BE2C (cell line): ENCODE results near the gene FAM240B.

Source experiments
- DNase-seq: peaks from one replicate; pipeline ENCODE4 v3.0.0-alpha.2; 2020
- H3K27me3 ChIP-seq: fragments of 250-450 bp; sonication (Bioruptor Pico); 2 replicates; pipeline ENCODE4 v1.5.1; 2020; ENCODE audit warnings: mild to moderate bottlenecking
- H3K36me3 ChIP-seq: fragments of 250-450 bp; sonication (Bioruptor Pico); 2 replicates; pipeline ENCODE4 v1.5.1; 2020; ENCODE audit warnings: mild to moderate bottlenecking
- H3K4me1 ChIP-seq: fragments of 250-450 bp; sonication (Bioruptor Pico); 2 replicates; pipeline ENCODE4 v1.5.1; 2020
- H3K4me3 ChIP-seq: 2 replicates; pipeline ENCODE4 v1.5.1; 2011; ENCODE audit warnings: low read depth, low read length
- H3K9me3 ChIP-seq: fragments of 250-450 bp; sonication (Bioruptor Pico); 2 replicates; pipeline ENCODE4 v1.5.1; 2020
- TF ChIP-seq, protein P1 (sequence below): IDR thresholded peaks from 2 replicates; pipeline ENCODE4 v1.5.1; 2012; ENCODE audit warnings: mild to moderate bottlenecking, low read depth, low read length

The FAM240B gene

DNA sequence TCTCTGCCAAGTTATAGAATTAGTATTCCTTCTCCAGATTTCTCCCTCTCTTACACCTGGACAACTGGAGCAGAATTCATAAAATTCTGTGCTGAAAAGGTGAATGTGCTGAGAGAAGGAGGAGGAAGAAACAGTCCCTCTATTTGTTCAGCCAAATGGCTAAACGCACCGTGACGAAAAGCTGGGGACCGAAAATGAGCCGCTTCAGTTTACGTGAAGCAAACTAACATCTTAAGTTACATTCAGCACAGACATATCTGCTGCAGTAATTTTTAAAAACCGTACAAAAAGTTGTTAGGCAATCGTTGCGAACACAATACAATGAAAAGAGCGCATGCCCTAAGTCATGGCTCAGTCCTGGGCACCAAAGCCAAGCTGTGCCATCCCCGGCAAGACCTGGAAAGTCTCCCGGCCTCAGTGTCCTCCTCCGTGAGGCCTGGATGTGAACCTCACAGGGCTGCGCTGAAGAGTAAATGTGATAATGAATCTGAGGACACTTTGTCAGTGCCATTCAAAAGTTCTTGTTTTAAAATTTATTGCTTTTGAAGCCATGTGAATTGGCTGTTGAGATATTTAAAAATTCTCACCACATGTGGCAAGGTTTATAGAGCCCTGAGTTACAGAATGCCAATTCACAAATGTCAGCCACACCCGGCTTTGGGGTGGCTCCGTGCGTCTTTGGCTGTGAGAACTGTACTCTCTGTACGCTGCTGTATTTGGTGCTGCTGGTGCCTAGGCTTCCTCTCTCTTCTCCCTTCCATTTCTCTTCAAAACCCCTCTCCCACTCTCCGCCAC is 46.3 kb downstream of the FAM240B start:
- H3K9me3 ChIP-seq = no peaks in the 10 kb centered on the region
- no peaks in the 10 kb centered on the region for H3K36me3 ChIP-seq
- DNase-seq = no peak
- TF ChIP-seq, protein P1, sequence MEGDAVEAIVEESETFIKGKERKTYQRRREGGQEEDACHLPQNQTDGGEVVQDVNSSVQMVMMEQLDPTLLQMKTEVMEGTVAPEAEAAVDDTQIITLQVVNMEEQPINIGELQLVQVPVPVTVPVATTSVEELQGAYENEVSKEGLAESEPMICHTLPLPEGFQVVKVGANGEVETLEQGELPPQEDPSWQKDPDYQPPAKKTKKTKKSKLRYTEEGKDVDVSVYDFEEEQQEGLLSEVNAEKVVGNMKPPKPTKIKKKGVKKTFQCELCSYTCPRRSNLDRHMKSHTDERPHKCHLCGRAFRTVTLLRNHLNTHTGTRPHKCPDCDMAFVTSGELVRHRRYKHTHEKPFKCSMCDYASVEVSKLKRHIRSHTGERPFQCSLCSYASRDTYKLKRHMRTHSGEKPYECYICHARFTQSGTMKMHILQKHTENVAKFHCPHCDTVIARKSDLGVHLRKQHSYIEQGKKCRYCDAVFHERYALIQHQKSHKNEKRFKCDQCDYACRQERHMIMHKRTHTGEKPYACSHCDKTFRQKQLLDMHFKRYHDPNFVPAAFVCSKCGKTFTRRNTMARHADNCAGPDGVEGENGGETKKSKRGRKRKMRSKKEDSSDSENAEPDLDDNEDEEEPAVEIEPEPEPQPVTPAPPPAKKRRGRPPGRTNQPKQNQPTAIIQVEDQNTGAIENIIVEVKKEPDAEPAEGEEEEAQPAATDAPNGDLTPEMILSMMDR = no peak
- no peaks in the 10 kb centered on the region for H3K4me1 ChIP-seq
- no peak overlapping the region for H3K4me3 ChIP-seq
- no peaks in the 10 kb centered on the region for H3K27me3 ChIP-seq

- TF ChIP-seq, protein P1 = no peak
- Histone ChIP-seq H3K9me3 (no peaks in the 10 kb centered on the region), H3K4me1 (no peaks in the 10 kb centered on the region), H3K4me3 (no peak overlapping the region), H3K27me3 (no peaks in the 10 kb centered on the region), H3K36me3 (no peaks in the 10 kb centered on the region)
- no peak for DNase-seq
Observed at GRCh38 chr9:38671748-38672147, 48.2 kb downstream of the FAM240B start.

GRCh38 chr9:38671372-38671731 is 48.6 kb downstream of the FAM240B start:
- TF ChIP-seq, protein P1 = no peak
- H3K4me3 ChIP-seq = no peak overlapping the region
- H3K4me1 ChIP-seq = no peaks in the 10 kb centered on the region
- H3K9me3 ChIP-seq = no peaks in the 10 kb centered on the region
- H3K36me3 ChIP-seq = no peaks in the 10 kb centered on the region
- DNase-seq = no peak
- H3K27me3 ChIP-seq = no peaks in the 10 kb centered on the region

DNA sequence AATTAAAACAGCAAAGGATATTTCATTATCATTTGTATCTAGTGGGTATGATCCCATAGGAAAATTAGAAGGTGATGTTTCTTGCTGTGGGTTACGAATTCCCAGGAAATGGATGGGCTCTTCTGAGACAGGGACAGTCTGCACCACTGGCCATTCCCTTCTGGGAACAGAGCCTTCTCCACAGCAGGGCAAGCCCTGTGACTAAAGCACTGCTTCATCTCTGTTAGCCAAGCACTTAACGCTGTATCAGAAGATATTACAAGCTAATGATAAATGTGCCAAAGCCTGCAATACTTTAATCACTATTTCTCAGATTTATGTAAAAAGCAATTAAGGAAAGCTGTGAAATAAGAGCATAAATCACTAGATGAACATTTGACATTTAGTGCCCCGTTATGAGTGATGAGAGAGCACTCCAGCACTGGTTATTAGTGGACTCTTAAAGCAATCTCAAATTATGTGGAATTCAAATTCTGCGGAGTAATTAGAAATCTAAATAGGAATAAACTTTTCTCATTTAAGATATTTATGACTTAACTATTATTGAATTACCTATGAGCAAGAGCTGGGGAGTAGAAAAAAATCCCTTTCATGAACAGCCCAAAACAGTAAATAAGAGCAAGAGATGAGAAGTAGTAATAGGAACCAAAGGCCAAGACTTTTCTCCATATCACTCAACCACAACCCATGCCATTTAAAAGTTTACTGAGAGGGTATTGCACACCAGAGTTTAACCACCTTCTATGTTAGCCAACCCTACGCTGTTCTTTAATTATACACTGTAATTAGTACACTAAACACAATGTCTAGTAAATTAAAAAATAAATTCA is 49.2 kb downstream of the FAM240B start:
- no peak for DNase-seq
- Histone ChIP-seq H3K4me1 (no peaks in the 10 kb centered on the region), H3K9me3 (no peaks in the 10 kb centered on the region), H3K36me3 (no peaks in the 10 kb centered on the region), H3K4me3 (no peak overlapping the region), H3K27me3 (no peaks in the 10 kb centered on the region)
- TF ChIP-seq, protein P1 = no peak

DNA sequence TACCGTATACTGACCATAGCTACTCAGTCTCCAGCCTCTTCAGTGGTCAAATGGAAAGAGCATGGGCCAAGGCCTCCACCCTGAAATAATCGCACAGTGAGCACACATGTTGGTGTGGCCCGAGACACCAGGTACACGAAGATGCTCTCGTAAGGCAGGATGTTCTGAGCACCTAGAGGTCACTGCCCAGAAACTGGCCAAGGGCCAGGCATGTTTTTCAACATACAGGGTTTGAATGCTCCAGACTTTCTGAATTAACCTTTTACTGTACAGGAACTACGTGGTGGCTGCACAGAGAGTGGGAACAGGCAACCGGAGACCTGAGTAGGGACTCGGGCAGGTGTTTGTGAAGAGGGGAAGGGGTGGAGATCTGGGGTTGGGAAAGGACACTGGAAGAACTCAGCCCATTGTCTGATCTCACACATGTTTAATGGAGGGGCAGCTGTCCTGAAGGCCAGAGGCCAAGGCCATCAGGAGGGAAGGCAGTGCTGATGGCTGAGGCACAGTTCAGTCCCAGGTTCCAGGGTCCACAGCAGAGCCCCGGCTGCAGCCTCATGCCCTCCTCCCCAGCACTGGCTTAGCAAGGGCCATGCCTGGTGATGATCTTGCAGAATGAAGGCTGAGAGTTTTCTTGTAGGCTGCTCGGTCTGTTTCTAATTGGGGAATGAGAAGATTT is 51.0 kb downstream of the FAM240B start:
- H3K36me3 ChIP-seq = no peaks in the 10 kb centered on the region
- no peaks in the 10 kb centered on the region for H3K4me1 ChIP-seq
- TF ChIP-seq, protein P1 = no peak
- DNase-seq = no peak
- H3K27me3 ChIP-seq = no peaks in the 10 kb centered on the region
- H3K9me3 ChIP-seq = no peaks in the 10 kb centered on the region
- H3K4me3 ChIP-seq = no peak overlapping the region
